ENCODE measurements around the gene FRAT1. TPM values are rescaled to one million over a fixed set of nuclear protein-coding genes. Genes with fewer than 3 reads are reported as not detected.

Gene FRAT1
- total and polyA plus RNA-seq, 2 of the 13 experiments (the other 11 are each of a cell fraction or from before 2014, with no cell fraction given): 1.7 to 2.3 TPM

DNA sequence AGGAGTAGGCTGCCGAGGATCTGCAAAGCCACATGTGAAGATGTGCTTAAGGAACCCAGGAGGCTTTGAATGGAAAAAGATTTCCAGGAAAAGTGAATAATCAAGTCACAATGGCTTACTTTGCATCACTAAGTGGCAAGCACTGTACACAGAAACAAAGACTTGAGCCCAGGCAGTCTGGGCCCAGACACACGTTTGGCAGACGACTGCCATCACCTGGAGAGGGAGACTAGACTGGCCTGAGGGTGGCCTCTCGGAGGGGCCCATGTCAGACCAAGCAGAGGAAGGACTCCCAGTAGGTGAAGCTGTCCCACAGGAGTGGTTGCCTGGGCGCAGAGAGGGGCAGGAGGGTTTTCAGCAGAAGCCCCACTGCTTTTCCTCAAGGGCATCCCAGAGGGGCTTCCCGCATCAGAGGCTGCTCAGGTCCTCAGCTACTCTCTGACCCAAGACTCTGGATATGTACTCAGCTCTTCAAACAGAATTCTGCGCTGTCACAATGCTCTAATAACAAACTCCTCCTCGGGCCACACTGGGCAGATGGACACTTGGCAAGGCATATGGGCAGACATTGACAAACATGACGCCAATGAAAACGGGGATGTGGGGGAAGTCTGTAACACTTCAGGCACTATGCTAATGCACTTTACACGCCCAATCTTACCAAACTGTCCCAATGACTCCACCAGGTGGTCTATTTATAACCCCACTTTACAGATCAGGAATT is 43.4 kb downstream of the FRAT1 start:
- Histone ChIP-seq H3K36me3 (replicated peaks in 1 of 2; ENCODE audit: control insufficient read depth in 1 of 2, insufficient read depth in 2 of 2, low read length in 2 of 2) (peaks cover 35 to 72% of the 10 kb centered on the region in 2 experiments), H3K9ac (ENCODE audit: insufficient read depth, low read depth, low read length) (no peak overlapping the region), H2AFZ (ENCODE audit: low read length) (no peak overlapping the region), H3K27me3 (ENCODE audit: control insufficient read depth in 1 of 2, insufficient read depth in 2 of 2, low read length in 2 of 2) (no peaks in the 10 kb centered on the region), H3K4me2 (ENCODE audit: low read depth, low read length) (no peak overlapping the region), H3K4me3 (replicated peaks in 1 of 3; ENCODE audit: insufficient read depth in 1 of 3, low read depth in 2 of 3, low read length in 3 of 3) (no peak overlapping the region), H3K4me1 (ENCODE audit: insufficient read depth, low read length) (no peaks in the 10 kb centered on the region), H3K79me2 (ENCODE audit: insufficient read depth, low read length) (no peaks in the 10 kb centered on the region), H3K27ac (ENCODE audit: extremely low read length, insufficient read depth, low read length) (no peak overlapping the region), H3K9me3 (ENCODE audit: low read length) (no peaks in the 10 kb centered on the region), H4K20me1 (ENCODE audit: insufficient read depth, low read length) (no peaks in the 10 kb centered on the region)
- intact Hi-C loops (cut with micrococcal nuclease; ENCODE audit: unreplicated experiment): no loop called here
- FAIRE-seq: no peak
- in situ Hi-C loops (cut with HindIII; ENCODE audit: extremely low pct_ligation_motif_present, low pct_unique_long_range_greater_than_20kb): no loop called here
- ATAC-seq: no peak
- no peak for DNase-seq (ENCODE audit: low spot score)
- ChIA-PET POLR2A (interaction anchor here (1.6 kb wide), 1 partner anchor 39 kb away, joined by 4 read pairs; the partner anchor contains the start of gene RRP12), CTCF (ENCODE audit: low intra/inter-chr PET ratio, low total read pairs) (no interaction called here)
- no TSS peak for BruUV-seq (replicated peaks)
- WGBS (ENCODE audit: low lambda C conversion rate): 87% methylated on average over 7 of the region's 11 CpGs
- TF ChIP-seq KDM3A (CRISPR knock-in tag; IDR thresholded peaks at IDR 0.05; ENCODE audit: low read depth): no peak
- TF ChIP-seq NCOA5 (CRISPR knock-in tag; IDR thresholded peaks at IDR 0.05): no peak
- no peak for TF ChIP-seq SNAI1 (CRISPR knock-in tag; IDR thresholded peaks at IDR 0.05; ENCODE audit: borderline replicate concordance)
- no peak for TF ChIP-seq REXO4 (CRISPR knock-in tag; IDR thresholded peaks at IDR 0.05; ENCODE audit: borderline replicate concordance)
- TF ChIP-seq ZNF780A (CRISPR knock-in tag; IDR thresholded peaks at IDR 0.05): no peak
- TF ChIP-seq SOX5 (CRISPR knock-in tag; IDR thresholded peaks at IDR 0.05; ENCODE audit: borderline replicate concordance): no peak
- TF ChIP-seq KLF16 (CRISPR knock-in tag; IDR thresholded peaks at IDR 0.05): no peak
- TF ChIP-seq, protein P1, sequence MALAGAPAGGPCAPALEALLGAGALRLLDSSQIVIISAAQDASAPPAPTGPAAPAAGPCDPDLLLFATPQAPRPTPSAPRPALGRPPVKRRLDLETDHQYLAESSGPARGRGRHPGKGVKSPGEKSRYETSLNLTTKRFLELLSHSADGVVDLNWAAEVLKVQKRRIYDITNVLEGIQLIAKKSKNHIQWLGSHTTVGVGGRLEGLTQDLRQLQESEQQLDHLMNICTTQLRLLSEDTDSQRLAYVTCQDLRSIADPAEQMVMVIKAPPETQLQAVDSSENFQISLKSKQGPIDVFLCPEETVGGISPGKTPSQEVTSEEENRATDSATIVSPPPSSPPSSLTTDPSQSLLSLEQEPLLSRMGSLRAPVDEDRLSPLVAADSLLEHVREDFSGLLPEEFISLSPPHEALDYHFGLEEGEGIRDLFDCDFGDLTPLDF (CRISPR knock-in tag; IDR thresholded peaks at IDR 0.05): no peak
- TF ChIP-seq SYNCRIP (IDR thresholded peaks at IDR 0.05; ENCODE audit: insufficient read depth, low read depth, low read length): no peak
- TF ChIP-seq, protein P2, sequence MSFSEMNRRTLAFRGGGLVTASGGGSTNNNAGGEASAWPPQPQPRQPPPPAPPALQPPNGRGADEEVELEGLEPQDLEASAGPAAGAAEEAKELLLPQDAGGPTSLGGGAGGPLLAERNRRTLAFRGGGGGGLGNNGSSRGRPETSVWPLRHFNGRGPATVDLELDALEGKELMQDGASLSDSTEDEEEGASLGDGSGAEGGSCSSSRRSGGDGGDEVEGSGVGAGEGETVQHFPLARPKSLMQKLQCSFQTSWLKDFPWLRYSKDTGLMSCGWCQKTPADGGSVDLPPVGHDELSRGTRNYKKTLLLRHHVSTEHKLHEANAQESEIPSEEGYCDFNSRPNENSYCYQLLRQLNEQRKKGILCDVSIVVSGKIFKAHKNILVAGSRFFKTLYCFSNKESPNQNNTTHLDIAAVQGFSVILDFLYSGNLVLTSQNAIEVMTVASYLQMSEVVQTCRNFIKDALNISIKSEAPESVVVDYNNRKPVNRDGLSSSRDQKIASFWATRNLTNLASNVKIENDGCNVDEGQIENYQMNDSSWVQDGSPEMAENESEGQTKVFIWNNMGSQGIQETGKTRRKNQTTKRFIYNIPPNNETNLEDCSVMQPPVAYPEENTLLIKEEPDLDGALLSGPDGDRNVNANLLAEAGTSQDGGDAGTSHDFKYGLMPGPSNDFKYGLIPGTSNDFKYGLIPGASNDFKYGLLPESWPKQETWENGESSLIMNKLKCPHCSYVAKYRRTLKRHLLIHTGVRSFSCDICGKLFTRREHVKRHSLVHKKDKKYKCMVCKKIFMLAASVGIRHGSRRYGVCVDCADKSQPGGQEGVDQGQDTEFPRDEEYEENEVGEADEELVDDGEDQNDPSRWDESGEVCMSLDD (CRISPR knock-in tag; IDR thresholded peaks at IDR 0.05; ENCODE audit: borderline replicate concordance): no peak
- no peak for TF ChIP-seq IRF1 (CRISPR knock-in tag; IDR thresholded peaks at IDR 0.05; ENCODE audit: low read depth)
- no peak for TF ChIP-seq SP140L (CRISPR knock-in tag; IDR thresholded peaks at IDR 0.05; ENCODE audit: borderline replicate concordance)
- TF ChIP-seq ZNF296 (CRISPR knock-in tag; conservative IDR thresholded peaks at IDR 0.05): no peak
- no peak for TF ChIP-seq YEATS2 (CRISPR knock-in tag; IDR thresholded peaks at IDR 0.05; ENCODE audit: borderline replicate concordance)
- TF ChIP-seq KAT8 (CRISPR knock-in tag; IDR thresholded peaks at IDR 0.05): no peak
- TF ChIP-seq DRAP1 (CRISPR knock-in tag; IDR thresholded peaks at IDR 0.05): no peak
- TF ChIP-seq ELF4 (CRISPR knock-in tag; IDR thresholded peaks at IDR 0.05; ENCODE audit: borderline replicate concordance): no peak
- TF ChIP-seq NCOA1 (CRISPR knock-in tag; IDR thresholded peaks at IDR 0.05): no peak
- no peak for TF ChIP-seq ZNF441 (CRISPR knock-in tag; IDR thresholded peaks at IDR 0.05; ENCODE audit: borderline replicate concordance)

Measured in HepG2 (cell line).